IPS DF 4.7 (cell line): Measurements from ENCODE around the gene IDH3B.
"Not testable (repeated sequence)": the region's sequence is repeated elsewhere in the genome, so short reads cannot be mapped to it uniquely, and the experiment has no call there.

Experiments
- DNase-seq: peaks from one replicate; pipeline ENCODE4 v3.0.0-alpha.2; 2013; ENCODE audit warnings: low spot score; ENCODE audit errors: extremely low read depth

The IDH3B gene

GRCh38 chr20:2695206-2695983 is 31.4 kb upstream of the IDH3B start:
- DNase-seq = no peak

- DNase-seq = no peak
These were observed 30.5 kb upstream of the IDH3B start for GRCh38 chr20:2694519-2694918.

GRCh38 chr20:2694008-2694471 is 30.0 kb upstream of the IDH3B start:
- no peak for DNase-seq

GRCh38 chr20:2693286-2694007 is 29.4 kb upstream of the IDH3B start:
- no peak for DNase-seq

DNA sequence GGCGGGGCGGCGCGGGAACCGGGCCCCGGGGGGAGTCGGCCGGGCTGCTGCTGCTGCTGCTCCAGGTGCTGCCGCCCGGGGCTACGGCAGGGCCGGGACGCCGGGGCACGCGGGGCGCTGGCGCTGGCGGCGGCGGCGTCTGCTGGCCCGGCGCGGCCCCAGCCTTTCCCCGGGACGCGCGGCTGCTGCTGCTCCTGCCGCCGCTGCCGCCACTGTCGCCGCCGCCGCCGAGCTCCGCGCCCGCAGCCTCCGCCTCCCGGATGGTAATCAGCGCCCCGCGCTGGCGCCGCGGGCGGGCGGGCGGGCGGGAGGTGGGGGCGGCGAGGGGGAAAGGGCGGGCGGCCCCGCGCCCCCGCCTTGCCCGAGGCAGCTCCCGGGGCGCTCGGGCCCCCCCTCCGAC is 28.9 kb upstream of the IDH3B start:
- no peak for DNase-seq

- no peak for DNase-seq
These were observed 28.2 kb upstream of the IDH3B start, which contains the start of gene EBF4 for GRCh38 chr20:2692036-2692885. TSS of gene EBF4 (plus strand) at chr20:2692780. CDS start at chr20:2693646, 866 bp downstream.

DNA sequence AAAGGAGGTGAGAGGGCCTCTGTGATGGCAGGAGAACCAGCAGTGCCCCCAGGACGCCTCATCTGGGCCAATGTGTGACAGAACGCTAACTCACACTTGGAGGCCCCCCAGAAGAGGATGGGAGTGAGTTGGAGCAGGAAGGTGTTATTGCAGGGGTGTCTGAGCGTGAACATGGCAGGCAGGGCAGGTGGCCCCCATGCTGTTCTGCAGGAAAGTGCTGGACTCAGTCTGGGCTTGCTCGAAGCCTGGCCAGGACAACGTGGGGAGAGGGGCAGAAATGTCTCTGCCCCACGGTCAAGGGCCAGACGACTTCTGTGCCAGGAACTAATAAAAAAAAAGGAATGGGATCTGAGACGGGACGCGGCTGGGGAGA is 27.6 kb upstream of the IDH3B start:
- no peak for DNase-seq

DNA sequence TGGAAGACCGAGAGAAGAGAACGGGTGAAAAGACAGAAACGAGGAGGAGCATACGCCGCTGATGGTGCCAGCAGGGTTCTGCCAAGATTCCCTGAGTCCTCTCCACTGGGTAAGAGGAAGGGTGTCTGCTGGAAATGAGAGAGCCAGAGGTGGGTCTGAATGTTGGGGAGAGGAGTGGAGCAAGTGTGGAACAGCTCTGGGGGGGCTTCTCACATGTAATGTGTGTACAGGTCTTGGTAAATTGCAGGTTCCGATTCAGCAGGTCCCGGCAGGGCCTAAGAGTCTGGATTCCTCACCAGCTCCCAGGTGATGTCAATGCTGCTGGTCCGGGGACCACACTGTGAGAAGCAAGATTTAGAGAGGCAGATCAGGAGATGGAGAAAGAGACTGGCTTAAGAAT is 27.1 kb upstream of the IDH3B start:
- DNase-seq = no peak

GRCh38 chr20:2690718-2691117 is 26.7 kb upstream of the IDH3B start:
- DNase-seq = no peak

- no peak for DNase-seq
These were observed 26.2 kb upstream of the IDH3B start for GRCh38 chr20:2690213-2690612.

DNA sequence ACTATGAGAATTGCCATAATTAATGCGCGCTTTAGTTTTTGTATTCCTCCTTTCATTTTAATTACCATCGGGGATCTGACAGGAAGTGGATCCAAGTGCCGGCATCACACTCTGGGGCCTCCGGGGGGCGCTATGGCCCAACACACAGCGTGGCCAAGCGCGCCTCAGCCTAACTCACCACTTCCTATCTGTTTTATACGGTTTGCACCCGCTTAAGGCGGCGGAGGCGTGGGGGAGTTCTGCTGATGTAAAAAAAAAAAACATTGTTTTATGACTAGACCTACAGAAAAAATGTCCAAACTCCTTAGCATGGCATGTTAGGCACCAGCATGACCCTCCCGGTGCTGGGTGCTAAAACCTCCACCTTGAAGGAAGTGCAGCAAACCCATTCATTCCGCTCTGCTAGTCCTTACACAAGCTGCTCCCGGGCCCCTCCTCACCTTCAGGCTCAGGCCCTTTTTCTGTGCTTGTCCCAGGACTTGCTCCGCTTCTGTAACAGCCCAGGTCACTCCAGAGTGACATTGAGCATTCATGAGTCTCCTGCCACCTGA is 24.1 kb upstream of the IDH3B start:
- DNase-seq = no peak

DNA sequence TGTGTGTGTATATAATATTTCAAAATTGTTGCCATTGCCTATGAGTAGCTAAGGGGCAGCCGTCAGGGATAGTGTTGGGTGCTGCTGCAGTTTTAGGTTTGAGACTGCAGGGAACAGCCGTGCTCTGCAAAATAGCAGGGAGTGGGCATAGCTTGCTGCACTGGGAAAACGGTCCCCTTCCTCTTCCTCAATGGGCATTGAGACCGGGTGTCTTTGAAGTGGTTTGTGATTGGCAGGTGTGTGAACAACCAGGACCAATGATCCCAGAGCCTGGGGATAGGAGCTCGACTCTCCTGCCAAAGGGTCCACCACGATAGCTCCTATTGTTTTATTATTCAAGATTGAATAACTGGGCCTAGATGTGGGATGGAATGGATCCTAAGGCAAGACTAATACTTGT is 23.5 kb upstream of the IDH3B start:
- no peak for DNase-seq

DNA sequence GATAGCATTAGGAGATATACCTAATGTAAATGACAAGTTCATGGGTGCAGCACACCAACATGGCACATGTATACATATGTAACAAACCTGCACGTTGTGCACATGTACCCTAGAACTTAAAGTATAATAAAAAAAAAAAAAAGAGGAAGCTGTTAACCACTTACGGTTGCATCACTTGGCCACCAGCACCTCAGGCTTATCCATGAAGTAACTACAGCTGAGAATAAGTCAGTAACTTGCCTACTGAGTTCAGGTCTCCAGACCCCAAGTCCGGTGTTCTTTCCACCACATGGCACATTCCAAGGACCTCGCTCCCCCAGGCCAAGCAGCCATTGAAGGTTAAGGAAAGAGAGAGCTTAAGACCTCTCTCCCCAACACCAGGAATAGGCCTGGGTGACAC is 20.8 kb upstream of the IDH3B start:
- not testable (repeated sequence) for DNase-seq

- DNase-seq = not testable (repeated sequence)
These were observed 18.0 kb upstream of the IDH3B start for GRCh38 chr20:2682040-2682439.

GRCh38 chr20:2680046-2680445 is 16.0 kb upstream of the IDH3B start:
- no peak for DNase-seq

GRCh38 chr20:2673453-2673852 is 9.4 kb upstream of the IDH3B start:
- DNase-seq = no peak

DNA sequence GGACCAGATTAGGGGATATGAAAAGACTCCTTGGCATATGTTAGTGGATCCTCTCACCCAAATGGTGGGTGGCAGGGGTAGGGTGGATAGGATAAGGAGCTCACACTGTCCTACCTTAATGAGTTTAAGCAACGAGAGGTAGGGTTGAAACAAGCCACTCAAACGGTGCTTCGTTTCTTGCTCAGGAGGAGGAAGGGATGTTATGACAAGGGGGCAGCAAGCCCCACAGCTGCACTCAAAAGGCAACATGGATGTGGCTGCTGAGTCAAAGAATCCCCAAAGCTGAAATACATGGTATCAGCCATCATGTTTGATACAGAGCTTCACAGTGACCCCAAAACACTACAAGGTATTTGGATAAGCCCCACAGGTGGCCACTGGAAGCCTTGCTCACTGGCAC is 8.4 kb upstream of the IDH3B start:
- no peak for DNase-seq

- DNase-seq = no peak
These were observed 8.0 kb upstream of the IDH3B start for GRCh38 chr20:2671977-2672376.

GRCh38 chr20:2663364-2663886 is 591 bp downstream of the IDH3B start:
- DNase-seq = no peak

DNA sequence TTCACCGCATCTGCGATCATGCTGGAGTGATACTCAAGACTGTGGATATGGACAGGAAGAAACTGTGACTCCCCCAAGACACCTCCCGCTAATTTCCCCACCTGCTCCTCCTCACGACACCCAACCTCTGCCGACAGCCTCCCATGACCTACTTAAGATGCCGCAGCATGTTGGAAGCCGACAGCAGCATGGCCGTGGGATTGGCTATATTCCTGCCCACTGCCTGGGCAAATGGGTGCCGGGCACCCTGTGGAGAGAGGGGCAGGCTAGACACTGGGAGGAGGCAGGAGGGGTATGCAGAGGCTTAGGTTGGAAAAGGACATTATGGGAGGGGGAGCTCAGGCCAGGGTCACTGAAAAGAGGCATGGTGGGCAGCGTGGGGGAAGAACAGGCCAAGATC is 4.5 kb downstream of the IDH3B start:
- DNase-seq = no peak
